Panc1 (cell line): ENCODE measurements around the gene ANXA3. TPM values are rescaled to one million over a fixed set of nuclear protein-coding genes. Genes with fewer than 3 reads are reported as not detected.

Source experiments
- ATAC-seq: fragments of 200-7000 bp; cut with Tn5 transposase; 2 replicates; pipeline ENCODE4 v1.9.1; 2020; ENCODE audit warnings: mild to moderate bottlenecking, moderate library complexity
- BruUV-seq: library from RNA; stranded (reverse); fragments of 400-500 nt; replicated peaks from 2 replicates; lab custom pipeline; 2021; lab: Mats Ljungman, UMichigan
- CTCF ChIA-PET: fragments of 300-600 bp; sonication (Branson Sonifier 250); formaldehyde crosslinking; loops from one replicate; lab custom pipeline; 2022; ENCODE audit warnings: antibody characterized with exemption; lab: Charles Lee
- POLR2A ChIA-PET: fragments of 300-600 bp; sonication (Branson Sonifier 250); formaldehyde crosslinking; loops from one replicate; lab custom pipeline; 2022; ENCODE audit warnings: antibody characterized with exemption; lab: Charles Lee
- DNase-seq: peaks from one replicate; pipeline ENCODE4 v3.0.0-alpha.2; 2010; ENCODE audit warnings: low read depth, low spot score
- H3K27ac ChIP-seq: 2 replicates; pipeline ENCODE4 v1.5.1; 2011; ENCODE audit warnings: mild to moderate bottlenecking, low read length, inconsistent platforms
- H3K27me3 ChIP-seq: fragments of 200-500 bp; sonication (Bioruptor generic); 2 replicates; pipeline ENCODE4 v1.6.0; 2014; ENCODE audit warnings: low read length, inconsistent platforms; ENCODE audit not compliant: control insufficient read depth, insufficient read depth
- H3K36me3 ChIP-seq: fragments of 200-500 bp; sonication (Bioruptor generic); 2 replicates; pipeline ENCODE4 v1.5.1; 2014; ENCODE audit warnings: inconsistent platforms, mild to moderate bottlenecking, low read length, moderate library complexity; ENCODE audit not compliant: control insufficient read depth, insufficient read depth
- H3K4me1 ChIP-seq: 2 replicates; pipeline ENCODE4 v1.5.1; 2011; ENCODE audit warnings: inconsistent platforms, mild to moderate bottlenecking, low read length, moderate library complexity; ENCODE audit not compliant: control insufficient read depth, insufficient read depth
- H3K4me3 ChIP-seq, 2 experiments: 2 replicates each; pipeline ENCODE4 v1.5.1; 2011 to 2012; ENCODE audit warnings: low read depth in 2 of 2, low read length in 2 of 2, mild to moderate bottlenecking in 2 of 2, inconsistent platforms in 1 of 2, moderate library complexity in 1 of 2
- H3K9me3 ChIP-seq: fragments of 200-500 bp; sonication (Bioruptor generic); 2 replicates; pipeline ENCODE4 v1.5.1; 2014; ENCODE audit warnings: low read depth, mild to moderate bottlenecking, inconsistent platforms, low read length, moderate library complexity; ENCODE audit not compliant: control insufficient read depth, insufficient read depth
- CTCF ChIP-seq: fragments of 450-650 bp; IDR thresholded peaks from 2 replicates; pipeline ENCODE4 v1.5.1; 2017; ENCODE audit warnings: mild to moderate bottlenecking
- POLR2AphosphoS5 ChIP-seq: IDR thresholded peaks from 2 replicates; pipeline ENCODE4 v1.6.1; 2012; ENCODE audit warnings: mild to moderate bottlenecking, low read depth, low read length, moderate library complexity
- REST ChIP-seq, 2 experiments: IDR thresholded peaks; 2 replicates each; pipeline ENCODE4 v1.6.1; 2011 to 2012; ENCODE audit warnings: low read depth in 2 of 2, control low read depth in 1 of 2, low read length in 1 of 2, mild to moderate bottlenecking in 1 of 2, moderate library complexity in 1 of 2; ENCODE audit not compliant: insufficient read depth in 1 of 2
- SIN3A ChIP-seq: IDR thresholded peaks from 2 replicates; pipeline ENCODE4 v1.6.1; 2012; ENCODE audit warnings: low read depth, mild to moderate bottlenecking, low read length, moderate library complexity, borderline replicate concordance; ENCODE audit not compliant: insufficient read depth
- TCF7L2 ChIP-seq: IDR thresholded peaks from 2 replicates; pipeline ENCODE4 v1.6.1; 2011; ENCODE audit warnings: mild to moderate bottlenecking, low read depth, low read length, inconsistent platforms
- in situ Hi-C: cut with HindIII; loops from 2 replicates; pipeline ENCODE4 v1.10.0; 2016; ENCODE audit warnings: low sequenced_read_pairs, low pct_unique_long_range_greater_than_20kb
- intact Hi-C: fragments of 100-400 bp; cut with micrococcal nuclease; formaldehyde crosslinking; loops from one replicate; pipeline ENCODE4 v1.10.0; 2022; ENCODE audit not compliant: unreplicated experiment
- total RNA-seq: library from RNA; stranded (reverse); gene quantifications from one replicate; pipeline ENCODE4 v1.2.1, GENCODE V29; 2021; ENCODE audit not compliant: unreplicated experiment

Gene ANXA3
- total RNA-seq, 1 experiment from 2014 or later = 1.5 TPM

- no TSS peak for BruUV-seq
- no peak overlapping the region for H3K4me3 ChIP-seq
Measured at GRCh38 chr4:78581618-78582017, 30.0 kb downstream of the ANXA3 start.

GRCh38 chr4:78584863-78585547 is 33.4 kb downstream of the ANXA3 start:
- ATAC-seq = no peak
- H3K36me3 ChIP-seq = no peaks in the 10 kb centered on the region
- in situ Hi-C loops = no loop called here
- no peak for DNase-seq
- CTCF ChIA-PET = no interaction called here
- no peak overlapping the region for H3K27ac ChIP-seq
- POLR2A ChIA-PET = no interaction called here
- intact Hi-C loops = no loop called here
- no peaks in the 10 kb centered on the region for H3K4me1 ChIP-seq
- no peak overlapping the region for H3K4me3 ChIP-seq
- H3K9me3 ChIP-seq = no peaks in the 10 kb centered on the region
- no peaks in the 10 kb centered on the region for H3K27me3 ChIP-seq
- TF ChIP-seq CTCF (no peak), TCF7L2 (no peak), SIN3A (no peak), REST (IDR thresholded peaks at IDR 0.05; ENCODE audit: insufficient read depth in 1 of 2, low read depth in 2 of 2, low read length in 1 of 2) (no peak), POLR2AphosphoS5 (no peak)
- BruUV-seq = no TSS peak

More at GRCh38 chr4:78581618-78582017, 30.0 kb downstream of the ANXA3 start:
- POLR2A ChIA-PET = no interaction called here
- CTCF ChIA-PET = no interaction called here
- DNase-seq (no peak), ATAC-seq (no peak)
- intact Hi-C loops = no loop called here
- TF ChIP-seq POLR2AphosphoS5 = no peak
- no peak for TF ChIP-seq CTCF
- no peak for TF ChIP-seq SIN3A
- TF ChIP-seq REST (IDR thresholded peaks at IDR 0.05; ENCODE audit: insufficient read depth in 1 of 2, low read depth in 2 of 2, low read length in 1 of 2) = no peak
- no peak for TF ChIP-seq TCF7L2
- H3K4me1 ChIP-seq = no peaks in the 10 kb centered on the region
- no peaks in the 10 kb centered on the region for H3K9me3 ChIP-seq
- no peaks in the 10 kb centered on the region for H3K27me3 ChIP-seq
- in situ Hi-C loops = no loop called here
- H3K36me3 ChIP-seq = no peaks in the 10 kb centered on the region
- no peak overlapping the region for H3K27ac ChIP-seq
